Measurements from ENCODE around the gene GTPBP1. TPM values are rescaled to one million over a fixed set of nuclear protein-coding genes. Genes with fewer than 3 reads are reported as not detected.

Gene GTPBP1
- total RNA-seq, 4 donors from 2014 or later, result 53.1 to 79.9 (median 72.7) TPM

DNA sequence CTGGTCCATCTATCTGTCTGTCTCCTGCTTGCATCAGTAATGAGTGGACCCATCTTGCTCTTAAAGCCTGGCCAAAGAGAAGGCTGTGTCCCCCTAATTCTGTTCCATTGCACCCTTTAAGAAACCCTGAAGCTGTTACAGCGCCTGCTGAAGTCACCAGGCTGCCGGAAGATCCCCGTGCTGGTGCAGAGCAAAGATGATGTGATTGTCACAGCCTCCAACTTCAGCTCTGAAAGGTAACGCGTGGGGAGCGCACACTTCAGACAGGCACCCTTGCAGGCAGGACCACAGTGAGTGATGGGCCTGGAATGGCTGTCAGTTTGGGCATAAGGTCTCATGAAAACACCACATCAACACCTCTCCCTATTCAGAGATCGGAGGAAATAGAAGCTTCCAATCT lies 18.4 kb downstream of the GTPBP1 start:
- no peak for DNase-seq (ENCODE audit: low spot score in 2 of 2)
- 95 to 96% methylated on average over 7 of the region's 7 CpGs for WGBS, 2 donors
- TF ChIP-seq, protein P1, sequence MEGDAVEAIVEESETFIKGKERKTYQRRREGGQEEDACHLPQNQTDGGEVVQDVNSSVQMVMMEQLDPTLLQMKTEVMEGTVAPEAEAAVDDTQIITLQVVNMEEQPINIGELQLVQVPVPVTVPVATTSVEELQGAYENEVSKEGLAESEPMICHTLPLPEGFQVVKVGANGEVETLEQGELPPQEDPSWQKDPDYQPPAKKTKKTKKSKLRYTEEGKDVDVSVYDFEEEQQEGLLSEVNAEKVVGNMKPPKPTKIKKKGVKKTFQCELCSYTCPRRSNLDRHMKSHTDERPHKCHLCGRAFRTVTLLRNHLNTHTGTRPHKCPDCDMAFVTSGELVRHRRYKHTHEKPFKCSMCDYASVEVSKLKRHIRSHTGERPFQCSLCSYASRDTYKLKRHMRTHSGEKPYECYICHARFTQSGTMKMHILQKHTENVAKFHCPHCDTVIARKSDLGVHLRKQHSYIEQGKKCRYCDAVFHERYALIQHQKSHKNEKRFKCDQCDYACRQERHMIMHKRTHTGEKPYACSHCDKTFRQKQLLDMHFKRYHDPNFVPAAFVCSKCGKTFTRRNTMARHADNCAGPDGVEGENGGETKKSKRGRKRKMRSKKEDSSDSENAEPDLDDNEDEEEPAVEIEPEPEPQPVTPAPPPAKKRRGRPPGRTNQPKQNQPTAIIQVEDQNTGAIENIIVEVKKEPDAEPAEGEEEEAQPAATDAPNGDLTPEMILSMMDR (IDR thresholded peaks at IDR 0.05), result no peak
- TF ChIP-seq POLR2A (IDR thresholded peaks at IDR 0.05), result no peak
- intact Hi-C loops (cut with DNase I; ENCODE audit: low total_unique reads), result no loop called here
- H3K4me3 ChIP-seq (ENCODE audit: low read depth, poor library complexity, severe bottlenecking), result no peak overlapping the region

DNA sequence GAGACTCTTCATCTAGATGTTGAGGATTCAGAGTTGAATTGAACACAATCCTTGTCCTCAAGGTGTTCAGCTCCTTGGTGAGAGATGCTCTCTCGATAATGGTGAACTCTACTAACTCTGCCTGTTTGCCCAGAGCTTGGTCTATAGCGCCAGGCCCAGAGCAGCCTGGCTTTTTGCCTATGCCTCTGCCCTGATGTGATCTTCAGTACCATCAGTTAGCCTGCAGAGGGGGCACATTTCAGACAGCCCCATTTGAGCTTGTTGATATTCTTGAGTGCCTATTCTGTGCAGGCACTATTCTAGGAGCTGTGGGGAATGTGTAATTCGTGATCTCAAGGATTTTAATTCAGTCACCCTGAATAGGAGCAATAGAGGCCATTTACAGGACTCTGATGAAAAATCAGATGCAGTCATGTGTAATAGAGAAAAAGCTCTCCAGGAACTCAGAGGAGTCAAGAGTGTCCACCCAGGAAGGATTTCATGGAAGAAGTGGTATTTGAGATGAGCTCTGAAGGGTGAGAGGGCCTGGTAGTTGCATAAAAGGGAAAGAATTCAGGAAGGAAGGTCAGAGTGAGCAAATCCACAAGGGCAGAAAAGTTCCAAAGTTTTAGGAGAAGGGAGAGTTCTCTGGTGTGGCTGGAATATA lies 19.3 kb downstream of the GTPBP1 start:
- intact Hi-C loops (cut with DNase I; ENCODE audit: low total_unique reads), result no loop called here
- TF ChIP-seq, protein P1 (IDR thresholded peaks at IDR 0.05), result no peak
- no peak for TF ChIP-seq POLR2A (IDR thresholded peaks at IDR 0.05)
- WGBS, 2 donors, result 48 to 77% methylated on average over 3 of the region's 3 CpGs
- DNase-seq (ENCODE audit: low spot score in 2 of 2), result no peak
- no peak overlapping the region for H3K4me3 ChIP-seq (ENCODE audit: low read depth, poor library complexity, severe bottlenecking)

DNA sequence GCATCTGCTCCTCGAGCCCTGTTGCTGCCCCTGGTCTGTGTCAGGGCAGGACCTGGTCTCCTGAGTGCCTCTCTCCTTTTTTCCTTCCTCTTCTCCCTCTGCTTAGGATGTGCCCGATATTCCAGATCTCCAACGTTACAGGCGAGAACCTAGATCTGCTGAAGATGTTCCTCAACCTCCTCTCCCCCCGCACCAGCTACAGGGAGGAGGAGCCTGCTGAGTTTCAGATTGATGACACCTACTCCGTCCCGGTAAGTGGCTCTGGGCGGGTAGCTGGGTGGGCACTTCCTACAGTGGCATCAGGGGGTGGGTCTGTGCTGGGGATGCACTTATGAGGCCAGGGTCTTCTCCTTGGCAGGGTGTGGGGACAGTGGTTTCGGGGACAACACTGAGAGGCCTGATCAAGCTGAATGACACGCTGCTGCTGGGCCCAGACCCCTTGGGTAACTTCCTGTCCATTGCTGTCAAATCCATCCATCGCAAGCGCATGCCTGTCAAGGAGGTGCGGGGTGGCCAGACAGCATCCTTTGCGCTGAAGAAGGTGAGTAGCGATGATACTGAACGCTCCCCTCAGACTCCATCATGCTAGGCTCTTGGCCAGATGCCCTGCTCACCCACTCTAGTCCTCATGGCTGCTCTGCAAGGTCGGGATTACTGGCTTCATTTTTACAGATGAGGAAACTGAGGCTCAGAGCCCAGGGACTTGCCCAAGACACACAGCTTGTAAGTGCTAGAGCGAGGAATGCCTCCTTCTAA lies 20.3 kb downstream of the GTPBP1 start:
- H3K4me3 ChIP-seq (ENCODE audit: low read depth, poor library complexity, severe bottlenecking), result no peak overlapping the region
- 92 to 93% methylated on average over 16 to 18 of the region's 18 CpGs for WGBS, 2 donors
- TF ChIP-seq, protein P1 (IDR thresholded peaks at IDR 0.05), result no peak
- TF ChIP-seq POLR2A (IDR thresholded peaks at IDR 0.05), result no peak
- intact Hi-C loops (cut with DNase I; ENCODE audit: low total_unique reads), result no loop called here
- no peak for DNase-seq (ENCODE audit: low spot score in 2 of 2)

DNA sequence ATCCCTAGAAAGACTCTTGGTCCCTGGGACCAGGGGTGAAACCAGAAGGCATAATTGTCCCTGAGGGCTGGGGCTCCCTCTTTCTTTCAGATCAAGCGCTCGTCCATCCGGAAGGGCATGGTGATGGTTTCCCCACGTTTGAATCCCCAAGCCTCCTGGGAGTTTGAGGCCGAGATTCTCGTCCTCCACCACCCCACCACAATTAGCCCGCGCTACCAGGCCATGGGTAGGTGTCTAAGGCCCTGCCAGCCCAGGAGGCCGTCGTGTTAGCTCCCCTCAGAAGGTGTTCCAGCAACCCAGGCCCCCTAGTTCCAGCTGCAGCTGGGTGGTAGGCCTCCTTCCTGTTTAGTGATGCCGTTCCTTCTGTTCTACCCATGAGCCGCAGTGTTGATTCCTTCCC lies 21.4 kb downstream of the GTPBP1 start:
- intact Hi-C loops (cut with DNase I; ENCODE audit: low total_unique reads), result no loop called here
- TF ChIP-seq POLR2A (IDR thresholded peaks at IDR 0.05), result no peak
- TF ChIP-seq, protein P1 (IDR thresholded peaks at IDR 0.05), result no peak
- 95 to 96% methylated on average over 12 of the region's 12 CpGs for WGBS, 2 donors
- no peak for DNase-seq (ENCODE audit: low spot score in 2 of 2)
- H3K4me3 ChIP-seq (ENCODE audit: low read depth, poor library complexity, severe bottlenecking), result no peak overlapping the region

DNA sequence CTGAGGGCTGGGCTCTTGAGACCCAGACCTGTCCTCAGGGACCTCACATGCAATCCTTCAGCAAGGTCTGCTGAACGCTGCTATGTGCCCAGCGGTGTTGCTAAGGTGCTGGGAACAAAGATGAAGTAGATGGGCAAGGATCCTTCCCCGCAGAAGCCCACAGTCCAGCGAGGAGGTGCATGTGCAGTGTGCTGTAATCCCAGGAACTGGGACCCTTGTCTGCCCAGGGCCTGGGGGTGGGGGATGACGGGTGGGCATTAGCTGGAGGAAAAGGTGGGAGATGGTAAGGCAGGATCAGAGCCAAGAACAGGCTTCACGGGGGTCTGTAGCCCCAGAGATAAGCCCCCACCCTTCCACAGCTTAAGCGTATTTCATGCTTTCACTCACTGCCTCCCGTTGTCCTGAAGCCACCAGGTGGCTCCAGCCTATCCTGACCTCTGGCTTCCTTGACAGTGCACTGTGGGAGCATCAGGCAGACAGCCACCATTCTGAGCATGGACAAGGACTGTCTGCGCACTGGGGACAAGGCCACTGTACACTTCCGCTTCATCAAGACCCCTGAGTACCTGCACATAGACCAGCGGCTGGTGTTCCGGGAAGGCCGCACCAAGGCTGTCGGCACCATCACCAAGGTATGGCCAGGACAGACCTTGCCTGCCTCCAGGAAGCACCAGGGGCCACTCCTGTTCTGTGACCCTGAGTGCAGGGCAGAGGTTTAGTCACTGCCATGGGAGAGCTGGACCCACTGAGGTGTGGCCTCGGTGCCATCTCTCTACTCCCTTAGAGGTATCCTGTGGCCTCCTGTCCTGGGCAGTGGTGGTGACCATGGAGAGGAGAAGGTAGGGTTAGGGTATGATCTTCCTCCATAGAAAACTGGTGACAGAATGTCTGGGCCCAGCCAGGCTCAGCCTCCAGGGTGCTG lies 22.0 kb downstream of the GTPBP1 start:
- 94 to 96% methylated on average over 13 to 15 of the region's 15 CpGs for WGBS, 2 donors

More for the DNA sequence above, 22.0 kb downstream of the GTPBP1 start:
- TF ChIP-seq, protein P1 (IDR thresholded peaks at IDR 0.05), result no peak
- TF ChIP-seq POLR2A (IDR thresholded peaks at IDR 0.05), result no peak
- H3K4me3 ChIP-seq (ENCODE audit: low read depth, poor library complexity, severe bottlenecking), result no peak overlapping the region
- intact Hi-C loops (cut with DNase I; ENCODE audit: low total_unique reads), result no loop called here
- DNase-seq (ENCODE audit: low spot score in 2 of 2), result no peak

All from lower leg skin (tissue), 4 donors.